Parathyroid adenoma (tissue), 2 donors: ENCODE results near the gene ADCYAP1.

Experiments used
- H2AFZ ChIP-seq: fragments of 300-600 bp; sonication (generic); one replicate; pipeline ENCODE4 v1.7.0; 2017; ENCODE audit warnings: antibody characterized with exemption, mild to moderate bottlenecking
- H3K27ac ChIP-seq: fragments of 300-600 bp; sonication (generic); one replicate; pipeline ENCODE4 v1.7.0; 2017
- H3K27me3 ChIP-seq: fragments of 300-600 bp; sonication (generic); one replicate; pipeline ENCODE4 v1.7.0; 2017; ENCODE audit warnings: low read length; ENCODE audit not compliant: control insufficient read depth, insufficient read depth
- H3K36me3 ChIP-seq: fragments of 300-600 bp; sonication (generic); one replicate; pipeline ENCODE4 v1.7.0; 2017; ENCODE audit warnings: low read length; ENCODE audit not compliant: control insufficient read depth, insufficient read depth
- H3K4me1 ChIP-seq: fragments of 300-600 bp; sonication (generic); one replicate; pipeline ENCODE4 v1.7.0; 2017; ENCODE audit warnings: control low read depth
- H3K4me2 ChIP-seq: fragments of 300-600 bp; sonication (generic); one replicate; pipeline ENCODE4 v1.7.0; 2017; ENCODE audit warnings: low read length
- H3K4me3 ChIP-seq: fragments of 300-600 bp; sonication (generic); one replicate; pipeline ENCODE4 v1.7.0; 2017; ENCODE audit warnings: low read depth, low read length
- H3K79me2 ChIP-seq: fragments of 300-600 bp; sonication (generic); one replicate; pipeline ENCODE4 v1.7.0; 2017; ENCODE audit warnings: control low read depth
- H3K9ac ChIP-seq: fragments of 300-600 bp; sonication (generic); one replicate; pipeline ENCODE4 v1.7.0; 2017; ENCODE audit warnings: mild to moderate bottlenecking
- H3K9me3 ChIP-seq: fragments of 300-600 bp; sonication (generic); one replicate; pipeline ENCODE4 v1.7.0; 2017; ENCODE audit warnings: low read length; ENCODE audit not compliant: control insufficient read depth
- TF ChIP-seq, protein P1 (sequence below): fragments of 300-600 bp; sonication (generic); IDR thresholded peaks from one replicate; pipeline ENCODE4 v1.7.0; 2017; ENCODE audit warnings: antibody characterized with exemption, mild to moderate bottlenecking
- donor health status: primary hyperparathyroidism.

The ADCYAP1 gene

DNA sequence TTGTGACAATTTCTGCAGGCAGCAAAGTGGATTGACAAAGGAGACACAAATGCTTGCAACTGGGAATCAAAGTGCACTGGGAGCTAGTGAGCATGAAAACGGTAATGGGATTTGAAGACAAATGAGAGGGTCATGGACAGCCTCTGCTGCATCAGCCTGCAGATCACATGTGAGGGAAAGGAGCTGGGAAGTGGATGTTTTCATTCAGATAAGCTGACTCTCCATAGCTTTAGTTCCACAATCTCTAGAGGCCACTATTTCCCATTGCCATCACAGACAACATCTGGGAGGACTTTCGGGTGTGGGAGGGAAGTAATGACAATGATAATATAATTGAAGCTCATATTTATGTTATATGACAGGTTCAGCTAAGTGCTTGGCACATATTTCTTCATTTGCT, 28.4 kb downstream of the ADCYAP1 start:
- TF ChIP-seq, protein P1, sequence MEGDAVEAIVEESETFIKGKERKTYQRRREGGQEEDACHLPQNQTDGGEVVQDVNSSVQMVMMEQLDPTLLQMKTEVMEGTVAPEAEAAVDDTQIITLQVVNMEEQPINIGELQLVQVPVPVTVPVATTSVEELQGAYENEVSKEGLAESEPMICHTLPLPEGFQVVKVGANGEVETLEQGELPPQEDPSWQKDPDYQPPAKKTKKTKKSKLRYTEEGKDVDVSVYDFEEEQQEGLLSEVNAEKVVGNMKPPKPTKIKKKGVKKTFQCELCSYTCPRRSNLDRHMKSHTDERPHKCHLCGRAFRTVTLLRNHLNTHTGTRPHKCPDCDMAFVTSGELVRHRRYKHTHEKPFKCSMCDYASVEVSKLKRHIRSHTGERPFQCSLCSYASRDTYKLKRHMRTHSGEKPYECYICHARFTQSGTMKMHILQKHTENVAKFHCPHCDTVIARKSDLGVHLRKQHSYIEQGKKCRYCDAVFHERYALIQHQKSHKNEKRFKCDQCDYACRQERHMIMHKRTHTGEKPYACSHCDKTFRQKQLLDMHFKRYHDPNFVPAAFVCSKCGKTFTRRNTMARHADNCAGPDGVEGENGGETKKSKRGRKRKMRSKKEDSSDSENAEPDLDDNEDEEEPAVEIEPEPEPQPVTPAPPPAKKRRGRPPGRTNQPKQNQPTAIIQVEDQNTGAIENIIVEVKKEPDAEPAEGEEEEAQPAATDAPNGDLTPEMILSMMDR = no peak
- H3K4me2 ChIP-seq = no peak overlapping the region
- no peaks in the 10 kb centered on the region for H3K36me3 ChIP-seq
- H3K27me3 ChIP-seq = no peaks in the 10 kb centered on the region
- H3K27ac ChIP-seq = no peak overlapping the region
- H3K79me2 ChIP-seq = no peaks in the 10 kb centered on the region
- H3K9ac ChIP-seq = no peak overlapping the region
- no peaks in the 10 kb centered on the region for H3K4me1 ChIP-seq
- no peak overlapping the region for H2AFZ ChIP-seq
- H3K9me3 ChIP-seq = no peaks in the 10 kb centered on the region
- no peak overlapping the region for H3K4me3 ChIP-seq

DNA sequence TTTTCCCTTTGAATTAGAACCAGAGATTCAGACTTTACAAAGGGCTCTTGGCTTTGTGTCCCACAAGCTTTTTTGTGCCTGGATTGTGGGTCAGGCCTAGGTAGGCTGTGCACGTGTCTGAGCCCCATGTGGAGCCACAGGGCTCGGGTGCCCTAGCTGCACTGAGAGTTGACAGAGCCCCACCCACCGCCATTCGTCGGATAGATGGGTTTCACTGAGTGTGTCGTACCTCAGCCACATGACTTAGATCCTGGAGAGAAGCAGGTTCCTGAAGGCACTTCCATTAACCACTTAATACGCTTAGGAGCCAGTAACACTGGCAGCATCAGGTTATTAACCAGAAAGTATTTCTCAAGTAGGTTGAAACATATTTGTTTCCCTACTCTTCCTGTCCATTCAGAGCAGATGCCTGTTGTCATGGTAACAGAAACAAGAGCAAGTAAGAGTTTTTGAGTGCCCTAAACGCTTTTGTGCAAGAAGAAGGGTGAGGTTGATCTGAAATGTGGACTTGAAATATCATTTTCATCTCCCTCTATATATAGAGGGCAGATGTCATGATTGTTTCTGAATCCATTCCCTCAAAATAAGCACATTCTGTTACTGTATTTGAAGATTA, 30.0 kb downstream of the ADCYAP1 start:
- no peak overlapping the region for H3K27ac ChIP-seq
- no peaks in the 10 kb centered on the region for H3K27me3 ChIP-seq
- H3K4me2 ChIP-seq = no peak overlapping the region
- H3K4me3 ChIP-seq = no peak overlapping the region
- H3K9ac ChIP-seq = no peak overlapping the region
- H3K9me3 ChIP-seq = no peaks in the 10 kb centered on the region
- H2AFZ ChIP-seq = no peak overlapping the region
- no peaks in the 10 kb centered on the region for H3K79me2 ChIP-seq
- TF ChIP-seq, protein P1 = no peak
- no peaks in the 10 kb centered on the region for H3K4me1 ChIP-seq
- no peaks in the 10 kb centered on the region for H3K36me3 ChIP-seq

DNA sequence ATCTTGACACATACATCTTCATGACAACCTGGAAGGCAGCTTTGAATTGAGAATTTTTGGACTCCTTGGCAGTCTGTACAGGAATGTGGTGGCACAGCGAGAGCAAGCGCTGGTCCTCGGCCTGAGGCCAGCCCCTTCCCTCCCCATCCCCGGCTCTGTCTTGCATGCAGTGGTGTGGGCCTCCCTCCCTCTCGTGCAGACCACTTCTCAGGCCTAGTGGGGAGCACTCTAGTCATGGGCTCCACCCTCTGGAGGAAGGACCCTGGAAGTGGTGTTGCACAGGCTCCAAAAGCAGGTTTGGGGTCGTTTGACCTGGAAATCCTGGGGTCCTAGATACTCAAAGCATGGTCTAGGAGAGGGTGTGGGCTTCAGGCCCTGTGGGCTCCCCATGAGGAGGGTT, 32.3 kb downstream of the ADCYAP1 start:
- H3K27ac ChIP-seq = no peak overlapping the region
- no peak overlapping the region for H2AFZ ChIP-seq
- H3K4me2 ChIP-seq = no peak overlapping the region
- no peaks in the 10 kb centered on the region for H3K9me3 ChIP-seq
- H3K4me3 ChIP-seq = no peak overlapping the region
- no peaks in the 10 kb centered on the region for H3K4me1 ChIP-seq
- TF ChIP-seq, protein P1 = no peak
- H3K36me3 ChIP-seq = no peaks in the 10 kb centered on the region
- H3K27me3 ChIP-seq = no peaks in the 10 kb centered on the region
- H3K79me2 ChIP-seq = no peaks in the 10 kb centered on the region
- H3K9ac ChIP-seq = no peak overlapping the region

DNA sequence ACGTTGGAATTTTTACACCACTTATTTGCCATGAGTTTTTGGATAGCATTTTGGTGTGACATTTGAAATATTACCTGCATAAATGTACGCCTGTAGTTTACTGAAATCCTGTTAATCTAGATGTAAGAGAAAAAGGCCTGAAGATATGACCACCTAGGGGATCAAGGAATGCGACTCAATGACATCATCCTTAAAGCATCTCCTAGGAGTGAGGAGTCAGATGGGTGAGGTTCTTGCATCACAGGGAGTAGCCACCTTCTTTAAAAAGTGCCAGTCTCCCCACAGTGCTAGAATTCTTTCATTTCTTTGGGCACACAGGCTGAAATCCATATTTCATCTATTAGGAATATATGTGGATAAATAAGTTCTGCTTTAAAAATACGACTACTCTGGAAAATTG, 34.5 kb downstream of the ADCYAP1 start:
- Histone ChIP-seq H3K27me3 (no peaks in the 10 kb centered on the region), H3K9me3 (no peaks in the 10 kb centered on the region), H3K36me3 (no peaks in the 10 kb centered on the region), H3K4me1 (no peaks in the 10 kb centered on the region), H3K4me3 (no peak overlapping the region), H3K9ac (no peak overlapping the region), H3K4me2 (no peak overlapping the region), H3K79me2 (no peaks in the 10 kb centered on the region), H3K27ac (no peak overlapping the region), H2AFZ (no peak overlapping the region)
- TF ChIP-seq, protein P1 = no peak

DNA sequence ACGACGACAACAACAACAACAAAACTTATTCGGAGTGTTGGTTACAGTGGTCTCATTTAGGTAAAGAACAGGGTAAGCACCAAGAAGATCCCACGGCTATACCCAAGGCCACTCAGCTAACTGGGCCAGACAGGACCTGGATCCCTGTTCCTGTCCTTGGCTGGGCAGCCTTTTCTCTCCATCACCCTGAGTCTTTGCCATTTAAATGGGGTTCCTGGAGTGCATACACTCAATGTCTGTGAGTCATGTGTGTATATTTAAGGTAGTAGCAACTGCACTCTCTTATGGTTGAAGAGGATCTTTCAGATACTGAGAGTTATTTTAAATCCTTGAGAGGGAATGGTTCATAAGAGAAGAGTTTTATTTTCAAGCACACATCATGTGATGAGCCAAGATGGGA, 35.3 kb downstream of the ADCYAP1 start:
- H3K4me1 ChIP-seq = no peaks in the 10 kb centered on the region
- H3K79me2 ChIP-seq = no peaks in the 10 kb centered on the region
- H2AFZ ChIP-seq = no peak overlapping the region
- no peak overlapping the region for H3K9ac ChIP-seq
- H3K36me3 ChIP-seq = no peaks in the 10 kb centered on the region
- no peak overlapping the region for H3K4me3 ChIP-seq
- TF ChIP-seq, protein P1 = no peak
- H3K9me3 ChIP-seq = no peaks in the 10 kb centered on the region
- no peaks in the 10 kb centered on the region for H3K27me3 ChIP-seq
- no peak overlapping the region for H3K27ac ChIP-seq
- no peak overlapping the region for H3K4me2 ChIP-seq
